HuH-7 (cell line): Measurements from ENCODE around the gene DUSP8.
"Not testable (repeated sequence)": the region's sequence is repeated elsewhere in the genome, so short reads cannot be mapped to it uniquely, and the experiment has no call there.

ENCODE experiments used
- DNase-seq: peaks from one replicate; pipeline ENCODE4 v3.0.0; 2011; ENCODE audit warnings: low spot score

The DUSP8 gene

DNA sequence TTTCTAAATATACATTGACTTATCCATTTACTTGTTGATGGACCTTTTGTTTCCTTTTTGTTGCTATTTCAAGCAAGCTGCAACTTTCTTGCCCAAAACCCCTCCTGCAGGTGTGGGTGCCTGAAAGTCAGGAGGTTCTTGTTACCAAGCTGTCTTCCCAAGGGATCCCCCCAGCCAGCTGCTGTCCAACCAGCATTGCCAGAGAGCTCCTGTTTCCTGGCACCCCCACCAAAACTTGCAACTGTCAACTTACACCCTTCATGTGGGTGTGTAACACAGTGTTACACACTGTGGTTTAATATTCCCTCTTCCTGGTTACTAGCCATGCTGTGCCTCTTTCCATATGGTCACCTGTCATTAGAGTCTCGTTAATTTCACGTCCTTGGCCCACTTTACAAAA is 14.6 kb upstream of the DUSP8 start:
- DNase-seq: no peak

DNA sequence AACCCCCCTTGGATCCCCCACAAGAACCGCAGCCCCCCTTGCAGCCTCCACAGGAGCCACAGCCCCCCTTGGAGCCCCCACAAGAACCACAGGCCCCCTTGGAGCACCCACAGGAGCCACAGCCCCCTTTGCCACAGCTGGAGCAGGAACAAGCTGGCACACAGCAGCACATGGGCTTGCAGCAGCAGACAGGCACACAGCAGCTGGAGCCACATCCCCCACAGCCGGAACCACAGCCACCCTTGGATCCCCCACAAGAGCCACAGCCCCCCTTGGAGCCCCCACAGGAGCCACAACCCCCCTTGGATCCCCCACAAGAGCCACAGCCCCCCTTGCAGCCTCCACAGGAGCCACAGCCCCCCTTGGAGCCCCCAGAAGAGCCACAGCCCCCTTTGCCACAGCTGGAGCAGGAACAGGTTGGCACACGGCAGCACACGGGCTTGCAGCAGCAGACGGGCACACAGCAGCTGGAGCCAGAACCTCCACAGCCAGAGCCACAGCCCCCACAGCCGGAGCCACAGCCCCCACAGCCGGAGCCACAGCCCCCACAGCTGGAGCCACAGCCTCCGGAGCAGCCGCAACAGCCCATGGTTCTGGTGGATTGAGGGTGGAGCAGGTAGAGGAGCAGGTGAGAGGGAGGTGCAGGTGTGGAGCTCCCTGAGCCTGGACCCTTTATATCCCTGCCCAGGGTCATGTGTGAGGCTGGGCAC is 12.7 kb upstream of the DUSP8 start, which contains the start of gene KRTAP5-1:
KRTAP5-1 (minus strand) TSS at position 623 of the 710 bp plus-strand sequence; CDS start at position 589, 34 bp downstream.
- not testable (repeated sequence) for DNase-seq

DNA sequence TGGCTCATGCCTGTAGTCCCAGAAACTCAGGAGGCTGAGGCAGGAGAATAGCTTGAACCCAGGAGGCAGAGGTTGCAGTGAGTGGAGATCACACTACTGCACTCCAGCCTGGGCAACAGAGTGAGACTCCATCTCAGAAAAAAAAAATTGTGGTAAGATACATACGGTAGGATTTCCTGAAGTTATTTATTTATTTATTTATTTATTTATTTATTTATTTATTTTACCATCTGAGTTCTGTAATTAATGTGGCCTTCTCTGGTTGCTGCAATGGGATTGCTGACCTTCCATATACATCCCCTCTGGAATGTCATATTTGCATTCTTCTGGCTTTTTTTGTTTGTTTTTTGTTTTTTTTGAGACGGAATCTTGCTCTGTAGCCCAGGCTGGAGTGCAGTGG is 10.8 kb upstream of the DUSP8 start:
- DNase-seq: not testable (repeated sequence)

DNA sequence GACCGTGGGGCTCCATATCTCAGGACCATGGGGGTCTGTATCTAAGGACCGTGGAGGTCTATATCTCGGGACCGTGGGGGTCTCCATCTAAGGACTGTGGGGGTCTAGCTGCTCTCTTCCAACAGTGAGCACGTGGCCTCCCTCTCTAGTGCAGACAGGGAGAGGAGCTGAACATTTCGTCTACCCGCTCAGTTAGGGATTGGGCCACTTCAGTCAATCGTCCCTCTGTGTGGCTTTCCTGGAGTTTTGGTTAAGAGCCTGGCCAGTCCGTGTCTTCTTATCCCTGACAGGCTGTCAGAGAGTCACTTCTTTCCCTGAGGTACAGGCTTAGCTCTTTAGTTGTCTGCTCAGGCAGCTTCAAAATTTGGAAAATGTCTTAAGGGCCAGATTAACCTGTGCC is 9.9 kb upstream of the DUSP8 start:
- no peak for DNase-seq

DNA sequence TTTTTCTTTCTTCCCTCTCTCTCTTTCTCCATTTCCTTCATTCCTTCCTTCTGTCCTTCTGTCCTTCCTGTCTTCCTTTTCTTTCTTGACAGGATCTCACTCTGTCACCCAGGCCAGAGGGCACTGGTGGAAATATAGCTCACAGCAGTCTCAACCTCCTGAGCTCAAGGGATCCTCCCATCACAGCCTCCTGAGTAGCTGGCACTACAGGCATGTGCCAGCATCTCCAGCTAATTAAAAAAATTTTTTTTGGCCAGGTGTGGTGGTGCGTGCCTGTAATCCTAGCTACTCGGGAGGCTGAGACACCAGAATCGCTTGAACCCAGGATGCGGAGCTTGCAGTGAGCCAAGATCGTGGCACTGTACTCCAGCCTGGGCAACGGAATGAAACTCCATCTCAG is 4.8 kb upstream of the DUSP8 start:
- no peak for DNase-seq

DNA sequence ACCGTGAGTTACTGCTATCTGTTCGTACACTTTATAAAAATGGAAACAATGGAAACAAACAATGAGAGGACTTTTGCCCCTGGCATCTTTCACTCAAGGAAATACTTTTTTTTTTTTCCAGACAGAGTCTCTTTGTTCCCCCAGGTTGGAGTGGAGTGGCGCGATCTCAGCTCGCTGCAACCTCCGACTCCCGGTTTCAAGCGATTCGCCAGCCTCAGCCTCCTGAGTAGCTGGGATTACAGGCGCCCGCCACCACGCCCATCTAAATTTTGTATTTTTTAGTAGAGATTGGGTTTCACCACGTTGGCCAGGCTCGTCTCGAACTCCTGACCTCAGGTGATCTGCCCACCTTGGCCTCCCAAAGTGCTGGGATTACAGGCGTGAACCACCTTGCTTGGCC is 3.7 kb upstream of the DUSP8 start:
- DNase-seq: not testable (repeated sequence)

DNA sequence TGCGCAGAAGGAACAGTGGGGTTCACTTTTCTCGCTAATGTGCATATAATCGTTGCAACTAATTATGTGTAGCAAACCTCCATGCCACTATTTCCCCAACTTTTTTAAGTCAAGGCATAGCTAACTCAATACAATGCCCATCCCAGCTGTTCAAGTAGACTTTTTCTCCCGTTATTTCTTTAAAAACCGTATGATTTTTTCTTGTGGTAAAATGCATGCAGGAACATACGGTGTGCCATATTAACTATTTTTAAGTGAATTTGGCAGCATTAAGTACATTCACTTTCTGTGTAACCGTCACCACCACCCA is 2.8 kb upstream of the DUSP8 start:
- no peak for DNase-seq

DNA sequence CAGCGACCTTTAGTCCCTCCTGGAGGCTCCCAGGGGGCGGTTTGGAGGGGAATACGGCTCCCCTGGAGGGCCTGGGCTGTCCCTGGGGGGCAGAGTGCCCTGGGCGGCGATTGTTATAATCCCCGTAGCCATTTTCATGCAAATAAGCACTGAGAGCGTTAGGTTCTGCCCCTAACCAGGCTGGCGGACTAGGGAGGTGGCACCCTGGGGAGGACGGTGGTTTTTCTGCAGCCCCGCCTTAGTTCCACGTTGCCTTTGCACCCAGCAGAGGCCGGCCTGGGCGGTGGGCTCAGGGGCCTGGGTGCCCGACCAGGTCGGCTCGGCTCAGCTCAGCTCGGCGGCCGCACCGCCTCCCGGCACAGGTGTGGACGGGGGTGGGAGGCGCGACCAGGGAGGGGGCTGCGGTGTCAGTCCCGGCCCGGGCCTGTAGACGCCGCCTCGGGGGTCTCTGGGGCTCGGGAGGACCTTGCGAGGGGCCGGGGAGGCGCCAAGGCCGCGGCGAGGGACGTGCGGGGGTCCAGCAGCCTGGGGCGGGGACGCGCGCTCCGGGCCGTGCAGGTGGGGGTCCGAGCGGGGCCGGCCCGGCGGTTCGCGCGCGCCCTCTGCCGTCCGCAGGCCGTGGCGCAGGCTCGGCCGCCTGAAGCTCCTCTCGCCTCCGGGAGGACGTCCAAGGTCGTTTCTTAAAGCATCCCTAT is 2.3 kb upstream of the DUSP8 start:
- peak; percentile 73 for DNase-seq

DNA sequence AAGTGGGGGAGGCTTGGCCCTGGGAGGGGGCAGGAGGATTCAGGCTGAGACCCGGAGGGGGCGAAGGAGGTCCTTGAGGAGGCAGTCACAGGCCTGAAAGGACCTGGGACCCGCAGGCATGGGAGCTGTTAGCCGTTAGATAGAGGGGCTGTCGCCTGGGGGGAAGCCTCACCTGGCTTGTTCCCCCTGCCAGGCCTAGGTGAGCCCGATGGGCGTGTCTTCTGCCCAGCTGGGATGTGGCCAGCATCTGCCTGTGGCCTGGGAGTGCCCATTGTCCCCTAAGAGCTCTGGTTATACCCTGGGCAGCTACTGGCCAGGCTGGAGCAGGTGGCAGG is 1.8 kb upstream of the DUSP8 start:
- DNase-seq: no peak

DNA sequence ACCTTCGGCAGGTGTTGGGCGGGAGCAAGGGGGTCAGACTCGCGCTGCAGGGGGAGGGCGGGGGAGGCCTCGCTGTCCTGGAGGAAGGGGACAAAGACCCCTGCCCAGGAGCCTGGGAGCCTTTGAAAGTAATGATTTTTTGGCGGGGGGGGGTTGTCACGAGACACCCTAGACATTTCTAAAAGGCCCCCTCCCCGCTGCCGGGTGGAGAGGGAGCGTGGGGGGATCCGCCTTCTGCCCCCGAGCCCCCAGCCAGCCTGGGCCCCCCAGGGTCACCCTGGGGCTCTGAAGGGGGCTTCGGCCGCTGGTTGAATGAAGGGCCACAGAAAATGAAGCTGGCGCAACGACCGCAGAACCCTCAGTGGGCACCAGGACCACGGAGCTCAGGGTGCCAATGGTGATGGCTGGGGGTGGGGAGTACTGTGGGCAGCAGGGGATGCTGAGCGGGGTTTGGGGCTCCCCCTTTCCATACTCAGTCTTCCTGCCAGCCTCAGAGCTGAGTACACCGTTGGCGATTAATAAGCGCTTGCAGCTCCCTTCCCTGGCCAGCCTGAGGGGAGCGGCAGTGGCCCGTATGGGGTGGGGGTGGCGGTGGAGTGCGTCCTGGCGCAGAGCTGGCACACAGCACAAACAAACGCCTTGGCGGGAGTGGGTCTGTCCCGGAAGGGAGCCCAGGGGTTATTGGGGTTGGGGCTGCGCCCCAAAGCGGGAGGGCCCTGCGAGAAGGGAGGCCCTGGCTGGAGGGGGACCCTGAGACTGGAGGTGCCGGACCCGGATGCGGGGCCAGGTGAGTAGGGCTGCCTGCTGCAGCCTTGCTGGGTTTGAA is 1.2 kb upstream of the DUSP8 start:
- no peak for DNase-seq

DNA sequence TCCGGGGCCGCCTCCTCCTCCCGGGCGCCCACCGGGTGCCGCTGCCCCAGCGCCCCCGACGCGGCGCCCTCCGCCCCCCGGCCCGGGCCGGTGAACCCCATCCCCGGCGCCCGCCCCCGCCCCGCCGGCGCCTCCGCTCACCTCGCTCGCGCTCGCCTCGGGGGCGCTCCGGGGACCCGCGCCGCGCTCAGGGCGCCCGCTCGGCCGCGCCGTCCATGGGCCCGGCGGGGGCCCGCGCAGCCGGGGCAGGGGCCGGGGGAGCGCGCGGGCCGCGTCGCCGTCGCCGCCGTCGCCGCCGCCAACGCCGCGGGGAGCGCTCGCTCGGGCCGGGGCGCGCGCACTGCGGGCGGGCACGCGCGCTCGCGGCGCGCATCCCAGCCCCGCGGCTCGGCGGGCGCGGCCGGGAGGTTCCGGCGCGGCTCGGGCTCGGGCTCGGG is 293 bp downstream of the DUSP8 start:
- no peak for DNase-seq

DNA sequence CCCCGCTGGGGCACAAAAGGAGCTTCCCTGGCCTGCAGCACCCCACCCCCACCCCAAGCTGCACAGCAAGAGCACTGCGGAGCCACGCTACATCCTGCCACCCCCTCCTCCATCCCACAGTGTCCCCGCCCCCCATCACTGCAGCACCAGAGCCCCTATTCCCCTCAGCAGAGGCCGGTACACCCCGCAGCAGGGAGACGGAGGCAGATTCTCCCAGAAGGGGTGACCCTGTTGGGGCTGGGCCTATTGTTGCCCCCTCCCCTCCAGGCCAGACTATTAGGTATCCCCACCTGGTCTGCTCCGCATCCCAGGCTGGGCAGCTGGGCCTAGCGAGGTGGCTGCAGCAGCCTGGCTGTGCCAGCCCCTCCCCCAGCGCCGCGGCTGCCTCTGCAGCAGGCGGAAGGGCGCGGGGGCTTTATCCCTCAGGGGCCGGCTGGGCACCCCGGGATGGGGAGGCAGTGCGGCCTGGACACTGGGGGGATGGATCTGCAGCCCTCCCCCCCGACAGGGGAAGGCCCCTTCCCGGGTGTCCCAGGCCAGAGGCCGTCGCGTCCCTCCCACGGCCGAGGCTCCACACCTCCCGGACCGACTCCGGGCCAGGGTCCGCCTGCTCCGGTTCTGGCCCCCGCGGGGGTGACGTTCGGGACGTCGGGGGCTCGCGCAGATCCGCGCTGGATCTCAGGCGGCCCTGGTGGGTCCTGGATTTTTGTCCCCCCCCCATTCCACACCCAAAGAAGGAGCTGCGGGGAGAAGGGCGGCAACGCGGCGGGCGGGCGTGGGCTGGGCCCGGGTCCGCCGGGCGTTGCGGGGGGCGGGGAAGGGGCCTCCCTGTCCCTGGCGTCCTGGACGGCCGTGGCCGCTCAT is 943 bp downstream of the DUSP8 start:
- no peak for DNase-seq

DNA sequence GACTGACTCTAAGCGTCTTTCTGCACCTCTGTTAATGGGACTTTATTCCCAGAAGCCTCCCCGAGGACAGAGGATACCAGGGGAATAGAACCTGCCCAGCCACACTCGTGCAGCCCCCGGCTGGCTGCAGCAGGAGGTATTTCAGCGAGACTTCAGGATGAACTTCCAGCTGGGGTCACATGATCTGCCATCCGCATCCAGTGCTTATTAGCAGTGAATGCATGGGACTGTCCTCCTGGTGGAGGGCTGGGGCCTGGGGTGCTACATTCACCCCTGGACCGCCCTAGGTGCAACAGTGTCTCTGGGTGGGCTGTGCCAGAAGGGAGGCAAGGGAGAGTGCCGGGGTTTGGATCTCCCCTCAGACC is 1.6 kb downstream of the DUSP8 start:
- no peak for DNase-seq

DNA sequence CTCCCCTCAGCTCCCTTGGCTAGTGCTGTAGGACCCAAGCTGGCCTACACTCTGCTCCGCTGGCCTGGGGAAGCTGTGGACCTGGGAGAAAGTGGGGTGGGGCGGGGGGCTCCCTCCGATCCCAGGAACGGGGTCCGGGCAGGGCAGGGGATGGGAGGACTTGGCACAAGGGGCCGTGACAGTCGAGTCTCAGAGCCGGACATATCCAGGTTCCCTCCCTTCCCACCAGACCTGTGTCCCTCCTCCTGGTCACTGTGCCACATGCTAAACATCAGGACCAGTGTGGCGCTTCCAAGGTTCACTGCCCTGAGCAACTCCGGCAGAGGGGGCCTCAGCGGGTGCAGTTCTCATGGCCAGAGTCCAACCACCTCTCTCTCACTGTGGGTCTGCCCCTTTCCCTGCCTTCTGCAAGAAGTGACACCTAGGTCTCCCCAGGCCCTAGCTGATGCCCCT is 2.0 kb downstream of the DUSP8 start:
- DNase-seq: no peak

DNA sequence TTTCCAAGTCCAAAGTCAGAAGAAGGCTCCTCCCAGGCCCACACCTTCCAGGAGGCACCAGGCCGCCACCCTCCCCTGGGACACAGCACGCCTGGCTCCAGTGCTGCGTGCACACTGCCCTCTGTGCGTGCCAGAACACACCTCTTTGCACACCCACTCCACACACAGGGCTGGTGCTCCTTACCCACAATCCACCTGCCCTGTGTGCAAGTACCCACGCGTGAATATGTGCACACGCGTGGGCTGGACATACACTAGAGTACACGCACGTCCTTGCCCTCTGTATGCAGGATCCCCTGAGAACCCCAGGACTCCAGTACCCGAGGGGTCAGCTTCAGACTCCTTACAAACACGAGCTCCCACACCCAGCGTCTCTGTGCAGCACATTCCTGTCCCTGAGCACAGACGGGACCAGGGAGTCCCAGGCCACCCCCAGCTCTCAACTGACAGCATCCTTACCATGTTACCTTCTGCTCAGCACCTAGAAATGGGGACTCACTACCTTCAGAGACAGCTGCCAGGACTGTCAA is 2.8 kb downstream of the DUSP8 start:
- no peak for DNase-seq

DNA sequence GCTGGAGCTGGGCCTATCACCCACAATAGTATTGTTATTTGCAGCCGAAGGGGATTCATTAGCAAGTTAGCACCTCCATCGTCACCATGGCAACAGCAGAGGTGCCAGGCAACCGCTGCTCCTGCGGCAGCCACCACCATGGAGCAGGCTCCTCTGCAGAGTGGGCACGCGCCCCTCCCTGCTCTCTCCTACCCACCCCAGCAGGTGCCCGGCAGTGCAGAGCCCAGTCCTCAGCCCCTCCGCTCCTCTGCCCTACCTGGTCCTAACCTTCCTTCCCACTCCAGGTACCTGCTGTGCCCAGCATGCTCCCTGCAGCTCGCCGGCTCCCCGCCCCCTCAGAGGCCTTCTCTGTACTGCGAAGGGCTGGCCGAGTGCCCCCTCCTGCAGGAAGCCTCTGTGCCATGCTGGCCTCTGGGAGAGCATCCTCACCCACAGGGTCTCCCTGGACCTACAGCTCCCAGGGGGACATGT is 3.6 kb downstream of the DUSP8 start:
- DNase-seq: no peak

DNA sequence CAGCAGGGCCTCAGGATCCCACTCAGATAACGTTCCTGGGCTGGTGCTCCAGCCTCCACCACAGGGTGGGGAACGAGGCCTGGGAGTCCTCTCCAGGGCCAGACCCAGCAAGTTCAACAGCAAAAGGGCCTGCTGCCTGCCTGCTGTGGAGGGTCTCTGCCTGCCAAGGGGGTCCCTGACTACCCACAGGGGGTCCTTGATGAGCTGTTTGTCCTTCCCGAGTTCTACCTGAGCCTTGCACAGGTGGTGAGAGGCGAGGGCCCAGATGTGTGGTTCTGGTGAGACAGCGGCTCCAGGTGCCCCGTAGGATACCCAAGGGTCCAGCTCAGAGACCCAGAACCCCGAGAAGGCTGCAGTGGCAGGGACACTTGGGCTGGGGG is 4.4 kb downstream of the DUSP8 start:
- no peak for DNase-seq

DNA sequence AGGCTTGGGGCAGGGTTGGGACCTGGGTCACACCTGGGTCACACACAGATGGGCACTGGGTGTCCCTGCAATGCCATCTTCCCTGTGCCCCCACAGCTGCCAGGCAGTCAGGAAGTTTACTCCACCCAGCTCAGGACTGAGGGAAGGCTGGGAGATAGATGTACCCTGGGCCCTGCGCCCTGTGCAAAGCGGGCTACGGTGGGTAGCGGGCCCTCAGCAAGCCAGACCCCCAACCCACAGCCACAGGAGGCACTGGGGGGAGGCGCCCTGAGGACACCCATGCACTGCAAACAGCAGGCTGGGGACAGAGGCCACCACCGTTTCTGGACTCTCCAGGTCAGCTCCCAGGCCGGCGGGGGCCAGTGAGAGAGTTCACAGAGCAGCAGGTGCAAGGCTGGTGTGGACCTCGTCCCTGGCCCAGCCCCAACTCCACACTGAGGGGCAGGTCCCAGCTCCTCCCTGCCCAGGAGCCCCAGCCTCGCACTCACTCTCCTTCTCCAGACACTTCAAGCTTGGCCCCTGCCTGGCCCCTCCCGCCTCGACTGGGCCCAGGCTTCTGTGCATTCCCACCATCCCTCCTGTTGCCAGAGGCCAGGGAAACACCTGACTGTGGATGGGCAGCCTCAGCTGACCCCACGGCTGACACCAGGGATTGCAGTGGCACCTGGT is 4.9 kb downstream of the DUSP8 start:
- DNase-seq: no peak

DNA sequence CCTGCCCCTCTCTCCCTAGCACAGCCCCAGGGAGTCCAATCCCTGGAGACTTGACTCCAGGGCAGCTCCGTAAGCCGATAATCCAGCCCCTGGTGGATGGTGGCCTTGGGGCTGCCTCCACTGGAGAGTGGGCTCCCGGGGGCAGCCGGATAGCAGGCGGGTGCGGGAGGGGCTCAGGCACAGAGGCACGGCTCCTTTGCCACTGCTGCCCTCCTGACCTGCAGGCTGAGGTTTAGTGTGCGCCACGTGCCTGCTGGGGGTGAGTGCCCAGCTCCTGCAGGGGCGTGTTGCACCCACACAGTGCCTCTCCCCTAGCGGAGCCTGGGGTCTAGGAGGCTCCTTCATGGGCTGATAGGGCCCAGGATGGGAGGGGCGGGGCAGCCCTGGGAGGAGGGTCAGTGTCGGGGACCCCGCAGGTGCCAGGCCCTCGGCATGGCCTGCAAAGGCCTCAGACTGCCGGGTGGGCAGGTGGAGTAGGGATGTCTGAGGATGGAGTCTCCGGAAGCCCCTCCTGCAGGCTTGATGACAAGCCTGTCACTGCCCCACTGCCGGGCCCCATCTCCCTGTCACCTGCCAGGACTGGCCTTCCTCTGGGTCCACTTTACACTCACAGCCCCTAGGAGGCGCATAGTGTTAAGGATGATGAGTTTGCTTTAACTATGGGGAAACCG is 5.6 kb downstream of the DUSP8 start:
- DNase-seq: no peak

DNA sequence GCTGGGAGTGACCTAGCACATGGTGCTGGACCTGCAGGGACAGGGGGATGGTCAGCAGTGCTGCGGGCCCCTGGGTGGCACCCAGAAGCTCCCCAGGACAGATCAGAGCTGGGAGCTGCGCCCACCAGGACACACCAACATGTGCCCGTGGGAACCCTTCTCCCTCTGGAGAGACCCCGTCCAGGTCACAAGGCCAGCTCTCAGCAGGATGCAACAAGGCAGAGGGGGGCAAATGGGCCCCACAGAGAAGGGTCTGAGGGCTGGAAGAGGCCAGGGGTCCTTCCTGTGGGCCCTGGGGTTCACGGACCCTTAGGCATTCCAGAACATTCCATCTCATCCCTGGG is 6.2 kb downstream of the DUSP8 start:
- DNase-seq: no peak
